GM18951 (cell line): ENCODE measurements around the gene MRPL10.

Source experiments
- POLR2A ChIP-seq: IDR thresholded peaks from 4 replicates; pipeline ENCODE4 v1.6.1; 2011; ENCODE audit warnings: mild to moderate bottlenecking; ENCODE audit not compliant: insufficient read length, insufficient read depth; ENCODE audit errors: extremely low read depth
- in situ Hi-C: fragments of 300-500 bp; cut with MboI; formaldehyde crosslinking; loops from one replicate; pipeline ENCODE4 v1.12.0; 2022; ENCODE audit warnings: low sequenced_read_pairs, mixed read lengths, inconsistent platforms; ENCODE audit not compliant: unreplicated experiment

The MRPL10 gene

GRCh38 chr17:47818002-47818695 lies 13.2 kb downstream of the MRPL10 start:
- no peak for TF ChIP-seq POLR2A
- in situ Hi-C loops: no loop called here

- in situ Hi-C loops: no loop called here
- no peak for TF ChIP-seq POLR2A
Observed at GRCh38 chr17:47816947-47817346, 14.4 kb downstream of the MRPL10 start.

- no peak for TF ChIP-seq POLR2A
- in situ Hi-C loops: no loop called here
Observed at GRCh38 chr17:47816111-47816735, 15.1 kb downstream of the MRPL10 start.

DNA sequence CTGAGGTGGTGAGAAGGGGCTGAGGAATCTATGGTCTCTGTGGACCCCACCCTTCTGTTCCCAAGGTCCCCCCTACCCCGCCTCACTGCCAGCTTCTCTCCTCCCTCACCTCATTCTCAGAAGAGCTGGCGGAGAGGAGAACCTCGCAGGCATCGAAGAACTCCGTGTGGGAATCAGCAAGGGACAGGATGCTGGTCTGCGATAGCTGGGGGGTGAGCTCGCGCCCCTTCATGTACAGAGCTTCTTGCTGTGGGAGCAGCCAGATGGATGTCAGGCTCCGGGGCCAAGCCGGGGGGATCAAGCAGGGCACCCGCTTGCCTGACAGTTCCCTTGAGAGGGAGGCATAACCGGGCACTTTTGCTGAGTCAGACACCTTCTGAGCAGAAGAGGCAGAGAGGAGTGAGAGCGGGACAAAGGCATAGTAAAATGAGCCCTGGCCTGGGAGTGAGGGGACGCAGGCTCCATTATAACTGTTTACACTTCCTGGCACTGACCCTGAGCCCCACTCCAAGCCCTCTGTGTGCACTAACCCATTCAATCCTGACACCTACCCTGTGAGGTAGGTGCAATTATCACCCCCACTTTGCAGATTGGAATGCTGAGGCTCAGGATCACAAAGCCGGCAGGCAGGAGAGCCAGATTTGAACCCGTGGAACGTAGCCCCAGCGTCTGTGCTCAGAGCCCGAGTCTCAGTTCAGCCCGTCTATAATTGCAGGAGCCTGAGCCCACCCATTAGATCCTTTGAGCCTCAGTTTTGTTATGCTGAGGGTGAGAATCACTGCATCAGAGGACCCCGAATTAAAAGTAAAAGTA lies 16.0 kb downstream of the MRPL10 start:
- in situ Hi-C loops: no loop called here
- no peak for TF ChIP-seq POLR2A

DNA sequence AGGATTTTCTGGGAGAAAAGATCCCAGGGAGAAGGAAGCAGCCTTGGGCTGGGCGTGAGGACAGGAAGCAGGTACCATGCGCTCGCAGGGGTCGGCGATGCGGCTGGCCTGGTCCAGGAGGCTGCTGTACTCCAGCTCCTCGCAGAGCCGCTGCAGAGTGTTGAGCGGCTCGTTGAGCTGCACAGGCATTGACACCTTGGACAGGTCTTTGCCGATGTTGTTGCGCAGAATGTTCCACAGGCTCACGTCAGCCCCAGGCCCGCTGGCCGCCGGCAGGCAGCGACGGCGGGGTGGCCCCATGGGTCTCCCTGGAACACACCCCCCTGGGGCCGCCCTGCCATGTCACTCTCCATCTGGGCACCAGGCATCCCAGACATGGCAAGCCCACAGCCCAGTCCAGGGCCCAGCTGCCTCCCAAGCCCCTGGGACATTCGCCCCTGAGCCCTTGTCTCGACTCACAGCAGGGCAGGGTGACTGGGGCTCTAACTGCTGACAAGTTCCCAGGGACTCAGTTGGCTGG lies 17.8 kb downstream of the MRPL10 start:
- in situ Hi-C loops: no loop called here
- TF ChIP-seq POLR2A: no peak

GRCh38 chr17:47813077-47813476 lies 18.3 kb downstream of the MRPL10 start:
- TF ChIP-seq POLR2A: no peak
- in situ Hi-C loops: no loop called here

- TF ChIP-seq POLR2A: no peak
- in situ Hi-C loops: no loop called here
Observed at GRCh38 chr17:47812146-47812920, 19.0 kb downstream of the MRPL10 start.

DNA sequence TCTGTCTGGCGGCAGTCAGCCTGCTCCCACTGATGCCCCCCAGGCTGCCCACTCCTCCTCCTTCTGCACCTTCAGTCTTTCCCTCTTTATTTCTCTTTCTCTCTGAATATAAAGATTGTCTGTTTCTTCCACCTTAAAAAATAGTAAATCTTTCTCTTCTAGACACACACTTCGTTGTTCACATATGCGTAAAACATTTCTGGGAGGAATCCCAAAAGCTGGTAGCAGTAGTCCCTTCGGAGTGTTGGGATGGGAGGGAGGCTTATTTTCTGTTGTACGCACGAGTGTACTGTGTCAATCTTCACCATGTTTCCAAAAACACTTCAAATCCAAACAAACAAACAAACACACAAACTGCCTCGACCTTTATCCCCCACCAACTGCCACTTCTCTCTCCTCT lies 19.6 kb downstream of the MRPL10 start:
- no peak for TF ChIP-seq POLR2A
- in situ Hi-C loops: no loop called here

- in situ Hi-C loops: no loop called here
- TF ChIP-seq POLR2A: no peak
Observed at GRCh38 chr17:47810901-47811635, 20.3 kb downstream of the MRPL10 start.

- in situ Hi-C loops: no loop called here
- no peak for TF ChIP-seq POLR2A
Observed at GRCh38 chr17:47810200-47810821, 21.0 kb downstream of the MRPL10 start.

DNA sequence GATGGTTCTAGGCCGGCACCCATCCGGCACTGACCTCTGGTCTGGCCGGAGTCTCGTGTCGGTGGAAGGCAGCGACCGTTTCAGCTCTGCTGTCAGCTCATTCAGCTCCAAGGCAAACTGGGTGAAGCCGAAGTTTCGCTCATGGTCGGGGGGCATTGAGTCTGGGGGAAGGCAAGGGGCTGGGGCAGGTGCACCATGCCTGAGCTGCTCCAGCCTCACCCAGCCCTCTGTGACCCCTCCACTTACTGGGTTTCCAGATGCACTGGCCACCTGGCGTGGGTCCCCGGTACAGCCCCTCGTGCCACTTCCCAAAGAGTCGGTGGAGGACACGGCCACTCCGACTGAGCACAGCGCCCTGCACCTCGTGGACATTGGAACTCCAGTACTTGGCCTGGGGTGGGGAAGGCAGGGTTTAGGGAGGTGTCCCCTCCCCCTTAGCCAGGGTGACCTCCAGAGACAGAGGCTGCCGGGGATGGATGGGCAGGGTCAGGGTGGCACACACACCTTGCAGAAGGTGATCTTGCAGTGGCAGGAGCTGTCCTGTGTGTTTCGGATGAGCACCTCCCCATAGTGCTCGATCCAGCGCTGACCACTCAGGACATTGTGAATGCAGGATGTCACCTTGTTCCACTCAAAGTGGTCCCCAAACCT lies 22.4 kb downstream of the MRPL10 start:
- in situ Hi-C loops: no loop called here
- TF ChIP-seq POLR2A: no peak
